GM12878 (cell line): ENCODE measurements around the gene ERAL1. TPM values are rescaled to one million over a fixed set of nuclear protein-coding genes. Genes with fewer than 3 reads are reported as not detected.

Experiments
- ATAC-seq: fragments of 200-7000 bp; cut with Tn5 transposase; 3 replicates; pipeline ENCODE4 v1.9.1; 2020; ENCODE audit warnings: mild to moderate bottlenecking, moderate library complexity
- BruUV-seq: library from RNA; stranded (reverse); fragments of 400-500 nt; replicated peaks from 2 replicates; lab custom pipeline; 2021; lab: Mats Ljungman, UMichigan
- CTCF ChIA-PET: fragments of 300-600 bp; sonication (Branson Sonifier 250); formaldehyde crosslinking; extraction: SDS; loops from one replicate; lab custom pipeline; 2021; ENCODE audit warnings: inconsistent platforms; lab: Yijun Ruan, JAX
- POLR2A ChIA-PET: fragments of 350-600 bp; formaldehyde crosslinking; extraction: SDS; loops from one replicate; lab custom pipeline; 2021; ENCODE audit warnings: inconsistent platforms; lab: Charles Lee
- RAD21 ChIA-PET: fragments of 300-600 bp; sonication (Branson Sonifier 250); formaldehyde crosslinking; loops from one replicate; lab custom pipeline; 2023; ENCODE audit warnings: antibody characterized with exemption; ENCODE audit not compliant: unreplicated experiment; lab: Charles Lee
- SMC1A ChIA-PET: fragments of 300-600 bp; sonication (Branson Sonifier 250); formaldehyde crosslinking; loops from one replicate; lab custom pipeline; 2023; ENCODE audit not compliant: unreplicated experiment, uncharacterized antibody; lab: Charles Lee
- DNase-seq: peaks from one replicate; pipeline ENCODE4 v3.0.0-alpha.2; 2011; ENCODE audit warnings: low read depth, low spot score
- FAIRE-seq: peaks from 3 replicates; lab custom pipeline; 2011; peaks lifted over from hg19 to GRCh38; lab: Jason Lieb, UNC
- H2AFZ ChIP-seq: 2 replicates; pipeline ENCODE4 v1.6.0; 2011; ENCODE audit warnings: low read depth, low read length, control low read depth; ENCODE audit not compliant: control insufficient read depth
- H3K27ac ChIP-seq: 2 replicates; pipeline ENCODE4 v1.5.1; 2011; ENCODE audit warnings: control low read depth; ENCODE audit not compliant: control insufficient read depth, insufficient read depth
- H3K27me3 ChIP-seq, 2 experiments: replicated peaks in 1 of 2; 2 replicates each; pipeline versions ENCODE4 v1.6.0 to v1.6.1; 2011; ENCODE audit warnings: low read length in 1 of 2; ENCODE audit not compliant: control insufficient read depth in 2 of 2, insufficient read depth in 2 of 2
- H3K36me3 ChIP-seq, 2 experiments: 2 replicates each; pipeline ENCODE4 v1.5.1; 2011; ENCODE audit warnings: low read length in 1 of 2; ENCODE audit not compliant: control insufficient read depth in 2 of 2, insufficient read depth in 2 of 2
- H3K4me1 ChIP-seq: 2 replicates; pipeline ENCODE4 v1.6.1; 2011; ENCODE audit warnings: mild to moderate bottlenecking, low read length, moderate library complexity, mixed read lengths; ENCODE audit not compliant: control insufficient read depth, insufficient read depth
- H3K4me2 ChIP-seq: 2 replicates; pipeline ENCODE4 v1.6.0; 2011; ENCODE audit warnings: control low read depth; ENCODE audit not compliant: control insufficient read depth, insufficient read depth
- H3K4me3 ChIP-seq: fragments of 200-600 bp; sonication (generic); 2 replicates; pipeline ENCODE4 v1.5.1; 2016
- H3K79me2 ChIP-seq: 2 replicates; pipeline ENCODE4 v1.6.0; 2011; ENCODE audit warnings: low read length; ENCODE audit not compliant: control insufficient read depth, insufficient read depth
- H3K9ac ChIP-seq: 2 replicates; pipeline ENCODE4 v1.8.0; 2011; ENCODE audit warnings: low read length, control low read depth, mixed read lengths; ENCODE audit not compliant: control insufficient read depth, insufficient read depth
- H3K9me3 ChIP-seq: replicated peaks from 3 replicates; pipeline ENCODE4 v1.5.1; 2011; ENCODE audit warnings: mild to moderate bottlenecking, low read length; ENCODE audit not compliant: control insufficient read depth, insufficient read depth
- H4K20me1 ChIP-seq: 2 replicates; pipeline ENCODE4 v1.6.0; 2011; ENCODE audit not compliant: control insufficient read depth, insufficient read depth
- ETV6 ChIP-seq, 2 experiments: fragments of 450-650 bp in 1 of 2; IDR thresholded peaks in 1 of 2; conservative IDR thresholded peaks in 1 of 2; 2 replicates each; pipeline ENCODE4 v1.6.1; 2014; ENCODE audit warnings: antibody characterized with exemption in 1 of 2, borderline replicate concordance in 1 of 2, low read depth in 1 of 2, mild to moderate bottlenecking in 1 of 2, moderate library complexity in 1 of 2
- MEF2B ChIP-seq: fragments of 450-650 bp; IDR thresholded peaks from 2 replicates; pipeline ENCODE4 v1.6.1; 2018; ENCODE audit warnings: mild to moderate bottlenecking, moderate library complexity; ENCODE audit not compliant: partially characterized antibody, poor library complexity, severe bottlenecking
- ZBED1 ChIP-seq: IDR thresholded peaks from 2 replicates; pipeline ENCODE4 v1.6.1; 2016; ENCODE audit warnings: borderline replicate concordance
- WGBS: methylation state at CpG from one replicate; pipeline ENCODE4 v1.1.6; 2016; ENCODE audit warnings: low lambda C conversion rate; ENCODE audit not compliant: insufficient replicate concordance, insufficient coverage; ENCODE audit errors: missing lambda C conversion rate; 5-methylcytosine and 5-hydroxymethylcytosine counted together
- in situ Hi-C: fragments of 300-500 bp; cut with MboI; formaldehyde crosslinking; loops from 9 replicates; pipeline ENCODE4 v1.14.3; 2018; ENCODE audit warnings: mixed read lengths
- intact Hi-C: fragments of 100-400 bp; cut with micrococcal nuclease; formaldehyde crosslinking; loops from one replicate; pipeline ENCODE4 v1.14.2; 2022; ENCODE audit not compliant: unreplicated experiment
- polyA plus RNA-seq, 11 experiments: library from polyadenylated mRNA; depleted of rRNA in 4 of 11; unstranded in 6 of 11; stranded (reverse) in 5 of 11; fragments of >200 nt; fragmentation: Nextera tagmentation in 4 of 11; fragmentation: Illumina TruSeq in 1 of 11; extraction: Ambion mirVana in 4 of 11; extraction: Trizol in 1 of 11; gene quantifications; 1 replicate in 1 of 11; 2 replicates in 10 of 11; pipeline versions ENCODE4 v1.2.1 to v1.2.3, GENCODE V29; 2011 to 2016; ENCODE audit warnings: inconsistent platforms in 2 of 11, missing spikeins in 2 of 11, low read depth in 1 of 11
- total RNA-seq, 4 experiments: library from RNA; depleted of rRNA in 3 of 4; stranded (reverse); fragments of >200 nt in 3 of 4; fragmentation: Illumina TruSeq in 1 of 4; extraction: Trizol in 1 of 4; gene quantifications; 2 replicates each; pipeline versions ENCODE4 v1.2.1 to v1.2.3, GENCODE V29; 2013 to 2021
- TF ChIP-seq, protein P1 (sequence below): fragments of 450-650 bp; conservative IDR thresholded peaks from 2 replicates; pipeline ENCODE4 v1.6.1; 2017; ENCODE audit warnings: mild to moderate bottlenecking, moderate library complexity

Gene ERAL1
- total and polyA plus RNA-seq, 10 of the 15 experiments (the other 5 are each of a cell fraction or from before 2014, with no cell fraction given): 27.7 to 175 (median 104) TPM

GRCh38 chr17:28863953-28864352, 9.1 kb downstream of the ERAL1 start:
- Histone ChIP-seq H4K20me1 (no peaks in the 10 kb centered on the region), H3K27ac (no peak overlapping the region), H2AFZ (no peak overlapping the region), H3K4me1 (peaks cover 9% of the 10 kb centered on the region), H3K36me3 (peaks cover 2 to 9% of the 10 kb centered on the region in 2 experiments; a peak in 3 of 4 replicates), H3K4me2 (no peak overlapping the region), H3K9ac (no peak overlapping the region), H3K27me3 (no peaks in the 10 kb centered on the region), H3K79me2 (no peaks in the 10 kb centered on the region), H3K9me3 (no peaks in the 10 kb centered on the region), H3K4me3 (no peak overlapping the region)
- WGBS: 100% methylated on average over 1 of the region's 1 CpG
- in situ Hi-C loops (no loop called here), intact Hi-C loops (no loop called here)
- ChIA-PET CTCF (interaction anchor here (2.2 kb wide), 1 partner anchor 15 kb away, joined by 12 read pairs; no protein-coding TSS in a partner anchor), POLR2A (interaction anchor here (0.5 kb wide), 1 partner anchor 10 kb away, joined by 3 read pairs; no protein-coding TSS in a partner anchor), RAD21 (interaction anchor here (0.7 to 1.3 kb wide), 4 partner anchors 14 to 183 kb away, joined by 3 to 4 read pairs (median 3); no protein-coding TSS in a partner anchor), SMC1A (interaction anchor here (1.1 to 4.0 kb wide), 3 partner anchors 24 to 30 kb away, joined by 3 to 19 read pairs (median 4); no protein-coding TSS in a partner anchor)
- TF ChIP-seq MEF2B (no peak), ZBED1 (no peak)
- no peak for FAIRE-seq
- no TSS peak for BruUV-seq
- ATAC-seq: no peak
- DNase-seq: no peak

DNA sequence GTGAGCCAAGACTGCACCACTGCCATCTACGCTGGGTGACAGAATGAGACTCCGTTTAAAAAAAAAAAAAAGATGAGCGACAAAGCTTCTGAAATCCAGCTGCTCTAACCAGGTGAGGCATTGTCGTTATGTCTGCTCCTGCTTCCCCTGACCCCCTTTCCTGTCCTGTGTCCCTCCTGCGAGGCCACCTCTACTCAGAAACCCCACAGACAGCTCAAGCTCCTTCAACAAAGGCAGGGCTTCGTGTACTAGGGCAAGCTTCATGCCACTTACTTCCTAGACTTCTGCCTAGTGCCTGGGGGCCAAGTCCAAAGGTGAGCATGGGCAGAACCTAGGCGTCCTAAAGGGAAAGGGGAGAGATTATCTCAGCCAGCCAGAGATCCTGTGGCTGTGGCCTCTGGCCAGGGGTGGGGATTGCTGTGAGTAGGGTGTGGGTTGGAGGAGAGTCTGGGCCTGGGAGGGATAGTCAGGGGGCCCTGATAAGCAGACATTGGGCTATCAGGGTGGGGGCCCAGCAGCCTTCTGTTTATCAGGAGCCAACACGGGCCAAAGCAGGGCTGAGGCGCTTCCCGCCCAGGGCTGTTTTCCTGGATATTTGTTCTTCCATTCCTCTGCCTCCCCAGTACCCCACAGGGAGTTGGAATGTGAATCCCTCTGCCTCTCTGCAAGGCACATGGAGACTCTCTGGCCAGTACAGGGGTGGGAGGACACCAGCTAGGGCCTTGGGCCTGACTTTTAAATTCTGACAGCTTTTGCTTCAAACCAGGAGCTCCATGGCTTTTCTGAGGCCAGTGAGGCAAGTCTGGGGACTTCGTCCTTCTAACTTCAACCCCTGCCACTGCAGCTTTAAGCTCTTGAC, 10.4 kb downstream of the ERAL1 start:
- Histone ChIP-seq H2AFZ (peak overlapping the region; percentile 48), H3K4me3 (no peak overlapping the region), H3K4me2 (peak overlapping the region; percentile 22; the same call in 1 of the 2 replicates), H3K4me1 (peaks cover 9% of the 10 kb centered on the region), H3K79me2 (no peaks in the 10 kb centered on the region), H3K9ac (peak overlapping the region; percentile 32), H3K27me3 (no peaks in the 10 kb centered on the region), H3K36me3 (peaks cover 2 to 4% of the 10 kb centered on the region in 2 experiments; a peak in 3 of 4 replicates), H4K20me1 (no peaks in the 10 kb centered on the region), H3K27ac (peak overlapping the region; percentile 31; the same call in 1 of the 2 replicates), H3K9me3 (no peaks in the 10 kb centered on the region)
- RAD21 ChIA-PET: interaction anchor here (0.7 to 2.4 kb wide), 5 partner anchors 14 to 138 kb away, joined by 3 to 7 read pairs (median 5); no protein-coding TSS in a partner anchor
- SMC1A ChIA-PET: interaction anchor here (0.6 to 4.0 kb wide), 6 partner anchors 9 to 102 kb away, joined by 3 to 19 read pairs (median 3); no protein-coding TSS in a partner anchor
- no peak for DNase-seq
- no TSS peak for BruUV-seq
- in situ Hi-C loops (no loop called here), intact Hi-C loops (no loop called here)
- TF ChIP-seq ETV6 (conservative IDR thresholded peaks at IDR 0.05 in 1 of 2, IDR thresholded peaks at IDR 0.05 in 1 of 2; ENCODE audit: borderline replicate concordance in 1 of 2, low read depth in 1 of 2): peak in 1 of 2 experiments; percentile 2; a peak in 1 of 4 replicates
- TF ChIP-seq, protein P1, sequence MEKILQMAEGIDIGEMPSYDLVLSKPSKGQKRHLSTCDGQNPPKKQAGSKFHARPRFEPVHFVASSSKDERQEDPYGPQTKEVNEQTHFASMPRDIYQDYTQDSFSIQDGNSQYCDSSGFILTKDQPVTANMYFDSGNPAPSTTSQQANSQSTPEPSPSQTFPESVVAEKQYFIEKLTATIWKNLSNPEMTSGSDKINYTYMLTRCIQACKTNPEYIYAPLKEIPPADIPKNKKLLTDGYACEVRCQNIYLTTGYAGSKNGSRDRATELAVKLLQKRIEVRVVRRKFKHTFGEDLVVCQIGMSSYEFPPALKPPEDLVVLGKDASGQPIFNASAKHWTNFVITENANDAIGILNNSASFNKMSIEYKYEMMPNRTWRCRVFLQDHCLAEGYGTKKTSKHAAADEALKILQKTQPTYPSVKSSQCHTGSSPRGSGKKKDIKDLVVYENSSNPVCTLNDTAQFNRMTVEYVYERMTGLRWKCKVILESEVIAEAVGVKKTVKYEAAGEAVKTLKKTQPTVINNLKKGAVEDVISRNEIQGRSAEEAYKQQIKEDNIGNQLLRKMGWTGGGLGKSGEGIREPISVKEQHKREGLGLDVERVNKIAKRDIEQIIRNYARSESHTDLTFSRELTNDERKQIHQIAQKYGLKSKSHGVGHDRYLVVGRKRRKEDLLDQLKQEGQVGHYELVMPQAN: no peak
- FAIRE-seq: no peak
- peak; percentile 28 for ATAC-seq
- POLR2A ChIA-PET: interaction anchor here (0.5 to 1.0 kb wide), 5 partner anchors 33 to 1554 kb away, joined by 3 to 4 read pairs (median 3); no protein-coding TSS in a partner anchor
- WGBS: 70% methylated on average over 11 of the region's 11 CpGs
- CTCF ChIA-PET: interaction anchor here (0.7 to 2.2 kb wide), 4 partner anchors 15 to 101 kb away, joined by 4 to 12 read pairs (median 7); no protein-coding TSS in a partner anchor
